ENCODE measurements around the gene ARSG. TPM values are rescaled to one million over a fixed set of nuclear protein-coding genes. Genes with fewer than 3 reads are reported as not detected.
"Not testable (repeated sequence)": the region's sequence is repeated elsewhere in the genome, so short reads cannot be mapped to it uniquely, and the experiment has no call there.

ARSG gene
- total and polyA plus RNA-seq, 2 of the 13 experiments (the other 11 are each of a cell fraction or from before 2014, with no cell fraction given) = 3.7 to 15.2 TPM

DNA sequence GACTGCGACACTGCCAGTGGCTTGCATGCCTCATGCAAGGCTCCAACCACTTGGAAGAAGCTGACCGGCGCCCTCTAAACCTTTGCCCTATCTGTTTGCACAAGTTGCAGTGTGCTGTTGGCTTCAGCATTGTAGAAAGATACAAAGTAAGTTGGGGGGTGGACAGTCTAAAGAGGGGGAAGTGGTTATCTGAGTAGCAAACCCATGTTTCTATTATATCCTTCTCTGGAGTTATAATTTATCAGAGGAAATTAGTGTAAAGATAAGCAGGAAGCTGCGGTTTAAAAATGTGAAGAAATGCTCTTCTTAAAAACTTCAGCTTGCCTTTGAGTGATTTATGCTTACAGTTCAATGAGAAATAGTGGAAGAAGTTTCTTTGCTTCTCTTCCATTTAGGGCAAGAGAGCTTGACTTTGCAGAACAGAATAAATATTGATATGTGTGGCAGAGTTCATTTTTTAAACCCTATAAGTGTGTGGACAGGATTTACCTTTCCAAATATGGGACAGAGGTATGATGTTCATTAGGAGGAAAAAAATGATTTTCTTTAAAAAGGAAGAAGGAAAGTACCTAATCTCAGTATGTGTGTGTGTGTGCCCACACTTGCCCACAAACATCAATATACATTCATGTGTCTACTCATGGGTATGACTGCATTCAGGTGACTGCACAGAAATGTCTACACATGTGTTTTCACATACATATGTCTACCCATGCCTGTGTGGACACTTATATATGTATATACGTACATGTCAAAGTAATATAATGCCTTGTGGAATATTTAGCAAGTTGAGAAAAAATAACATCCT is 35.4 kb upstream of the ARSG start (continued):
- TF ChIP-seq ZNF572 (CRISPR knock-in tag; IDR thresholded peaks at IDR 0.05) (no peak), ZMYM3 (CRISPR knock-in tag; IDR thresholded peaks at IDR 0.05) (no peak), NR2F1 (CRISPR knock-in tag; IDR thresholded peaks at IDR 0.05) (0 out of 4 replicates have a peak, but pooled peaks of 1 of the 2 experiments have one; percentile 49), HNF4A (CRISPR knock-in tag; IDR thresholded peaks at IDR 0.05) (peak; percentile 50), KLF6 (CRISPR knock-in tag; IDR thresholded peaks at IDR 0.05) (no peak)
- TF ChIP-seq, protein P1, sequence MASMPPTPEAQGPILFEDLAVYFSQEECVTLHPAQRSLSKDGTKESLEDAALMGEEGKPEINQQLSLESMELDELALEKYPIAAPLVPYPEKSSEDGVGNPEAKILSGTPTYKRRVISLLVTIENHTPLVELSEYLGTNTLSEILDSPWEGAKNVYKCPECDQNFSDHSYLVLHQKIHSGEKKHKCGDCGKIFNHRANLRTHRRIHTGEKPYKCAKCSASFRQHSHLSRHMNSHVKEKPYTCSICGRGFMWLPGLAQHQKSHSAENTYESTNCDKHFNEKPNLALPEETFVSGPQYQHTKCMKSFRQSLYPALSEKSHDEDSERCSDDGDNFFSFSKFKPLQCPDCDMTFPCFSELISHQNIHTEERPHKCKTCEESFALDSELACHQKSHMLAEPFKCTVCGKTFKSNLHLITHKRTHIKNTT (CRISPR knock-in tag; IDR thresholded peaks at IDR 0.05) = no peak
- TF ChIP-seq, protein P2, sequence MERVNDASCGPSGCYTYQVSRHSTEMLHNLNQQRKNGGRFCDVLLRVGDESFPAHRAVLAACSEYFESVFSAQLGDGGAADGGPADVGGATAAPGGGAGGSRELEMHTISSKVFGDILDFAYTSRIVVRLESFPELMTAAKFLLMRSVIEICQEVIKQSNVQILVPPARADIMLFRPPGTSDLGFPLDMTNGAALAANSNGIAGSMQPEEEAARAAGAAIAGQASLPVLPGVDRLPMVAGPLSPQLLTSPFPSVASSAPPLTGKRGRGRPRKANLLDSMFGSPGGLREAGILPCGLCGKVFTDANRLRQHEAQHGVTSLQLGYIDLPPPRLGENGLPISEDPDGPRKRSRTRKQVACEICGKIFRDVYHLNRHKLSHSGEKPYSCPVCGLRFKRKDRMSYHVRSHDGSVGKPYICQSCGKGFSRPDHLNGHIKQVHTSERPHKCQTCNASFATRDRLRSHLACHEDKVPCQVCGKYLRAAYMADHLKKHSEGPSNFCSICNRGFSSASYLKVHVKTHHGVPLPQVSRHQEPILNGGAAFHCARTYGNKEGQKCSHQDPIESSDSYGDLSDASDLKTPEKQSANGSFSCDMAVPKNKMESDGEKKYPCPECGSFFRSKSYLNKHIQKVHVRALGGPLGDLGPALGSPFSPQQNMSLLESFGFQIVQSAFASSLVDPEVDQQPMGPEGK (CRISPR knock-in tag; IDR thresholded peaks at IDR 0.05) = peak; percentile 44; the same call in 1 of the 2 replicates
- TF ChIP-seq, protein P3, sequence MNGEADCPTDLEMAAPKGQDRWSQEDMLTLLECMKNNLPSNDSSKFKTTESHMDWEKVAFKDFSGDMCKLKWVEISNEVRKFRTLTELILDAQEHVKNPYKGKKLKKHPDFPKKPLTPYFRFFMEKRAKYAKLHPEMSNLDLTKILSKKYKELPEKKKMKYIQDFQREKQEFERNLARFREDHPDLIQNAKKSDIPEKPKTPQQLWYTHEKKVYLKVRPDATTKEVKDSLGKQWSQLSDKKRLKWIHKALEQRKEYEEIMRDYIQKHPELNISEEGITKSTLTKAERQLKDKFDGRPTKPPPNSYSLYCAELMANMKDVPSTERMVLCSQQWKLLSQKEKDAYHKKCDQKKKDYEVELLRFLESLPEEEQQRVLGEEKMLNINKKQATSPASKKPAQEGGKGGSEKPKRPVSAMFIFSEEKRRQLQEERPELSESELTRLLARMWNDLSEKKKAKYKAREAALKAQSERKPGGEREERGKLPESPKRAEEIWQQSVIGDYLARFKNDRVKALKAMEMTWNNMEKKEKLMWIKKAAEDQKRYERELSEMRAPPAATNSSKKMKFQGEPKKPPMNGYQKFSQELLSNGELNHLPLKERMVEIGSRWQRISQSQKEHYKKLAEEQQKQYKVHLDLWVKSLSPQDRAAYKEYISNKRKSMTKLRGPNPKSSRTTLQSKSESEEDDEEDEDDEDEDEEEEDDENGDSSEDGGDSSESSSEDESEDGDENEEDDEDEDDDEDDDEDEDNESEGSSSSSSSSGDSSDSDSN (CRISPR knock-in tag; IDR thresholded peaks at IDR 0.05) = no peak
- TF ChIP-seq, protein P4, sequence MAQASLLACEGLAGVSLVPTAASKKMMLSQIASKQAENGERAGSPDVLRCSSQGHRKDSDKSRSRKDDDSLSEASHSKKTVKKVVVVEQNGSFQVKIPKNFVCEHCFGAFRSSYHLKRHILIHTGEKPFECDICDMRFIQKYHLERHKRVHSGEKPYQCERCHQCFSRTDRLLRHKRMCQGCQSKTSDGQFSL (CRISPR knock-in tag; IDR thresholded peaks at IDR 0.05) = no peak

DNA sequence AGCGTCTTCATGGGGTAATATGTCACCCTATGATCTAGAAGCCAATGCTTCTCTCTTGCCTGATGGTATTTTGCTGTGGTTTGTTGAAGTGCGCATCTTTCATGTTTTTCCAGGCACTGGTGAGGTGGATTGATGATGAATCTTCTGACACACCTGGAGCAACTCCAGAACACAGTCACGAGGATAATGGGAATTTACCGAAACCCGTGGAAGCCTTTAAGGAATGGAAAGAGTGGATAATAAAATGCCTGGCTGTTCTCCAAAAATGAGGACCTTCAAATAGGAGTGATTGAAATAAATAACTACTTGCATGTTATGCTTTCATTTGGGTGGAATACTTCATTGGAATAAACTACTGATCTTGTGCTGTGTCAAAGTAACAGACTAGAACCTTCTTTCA is 34.6 kb upstream of the ARSG start:
- H3K4me1 ChIP-seq (ENCODE audit: insufficient read depth, low read length) = peaks cover 19% of the 10 kb centered on the region
- DNase-seq (ENCODE audit: low spot score); H3K4me2 ChIP-seq (ENCODE audit: low read depth, low read length); ATAC-seq; H2AFZ ChIP-seq (ENCODE audit: low read length); intact Hi-C loops (cut with micrococcal nuclease; ENCODE audit: unreplicated experiment); FAIRE-seq; in situ Hi-C loops (cut with HindIII; ENCODE audit: extremely low pct_ligation_motif_present, low pct_unique_long_range_greater_than_20kb); H3K9me3 ChIP-seq (ENCODE audit: low read length); H3K4me3 ChIP-seq (replicated peaks in 1 of 3; ENCODE audit: insufficient read depth in 1 of 3, low read depth in 2 of 3, low read length in 3 of 3); BruUV-seq (replicated peaks); POLR2A ChIA-PET; H4K20me1 ChIP-seq (ENCODE audit: insufficient read depth, low read length); H3K36me3 ChIP-seq (replicated peaks in 1 of 2; ENCODE audit: control insufficient read depth in 1 of 2, insufficient read depth in 2 of 2, low read length in 2 of 2); H3K27ac ChIP-seq (ENCODE audit: extremely low read length, insufficient read depth, low read length); H3K79me2 ChIP-seq (ENCODE audit: insufficient read depth, low read length); H3K9ac ChIP-seq (ENCODE audit: insufficient read depth, low read depth, low read length); H3K27me3 ChIP-seq (ENCODE audit: control insufficient read depth in 1 of 2, insufficient read depth in 2 of 2, low read length in 2 of 2): not testable (repeated sequence)
- CTCF ChIA-PET (ENCODE audit: low intra/inter-chr PET ratio, low total read pairs) = interaction anchor here (0.8 kb wide), 1 partner anchor 143 kb away, joined by 3 read pairs; no protein-coding TSS in a partner anchor
- WGBS (ENCODE audit: low lambda C conversion rate) = 97% methylated on average over 5 of the region's 5 CpGs
